PC-3 (cell line): Measurements from ENCODE around the gene PPIH.

Experiments used
- CTCF ChIP-seq: fragments of 300-600 bp; sonication (generic); conservative IDR thresholded peaks from 2 replicates; pipeline ENCODE4 v1.5.1; 2017; ENCODE audit warnings: antibody characterized with exemption, low read depth, mild to moderate bottlenecking, low read length
- EZH2 ChIP-seq: fragments of 300-600 bp; sonication (generic); IDR thresholded peaks from one replicate; pipeline ENCODE4 v1.6.1; 2017; ENCODE audit warnings: antibody characterized with exemption, mild to moderate bottlenecking, low read length; ENCODE audit not compliant: unreplicated experiment

DNA sequence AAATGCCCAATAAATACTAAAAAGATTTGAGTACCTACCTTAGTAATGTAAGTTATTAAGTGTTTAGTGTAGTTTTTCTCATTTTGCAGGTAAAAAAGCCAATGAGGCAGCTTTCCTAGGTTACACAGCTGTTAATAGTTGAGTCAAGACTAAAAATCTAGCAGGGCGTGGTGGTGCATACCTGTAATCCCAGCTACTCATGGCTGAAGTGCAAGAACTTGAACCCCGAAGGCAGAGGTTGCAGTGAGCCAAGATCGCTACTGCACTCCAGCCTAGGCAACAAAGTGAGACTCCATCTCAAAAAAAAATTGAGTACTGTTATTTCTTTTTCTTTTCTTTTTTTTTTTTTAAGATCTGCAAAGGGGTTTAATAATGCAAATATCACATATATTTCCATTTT, 31.7 kb downstream of the PPIH start:
- TF ChIP-seq CTCF (no peak), EZH2 (no peak)
